ENCODE results near the gene CDH15.
"Not testable (repeated sequence)": the region's sequence is repeated elsewhere in the genome, so short reads cannot be mapped to it uniquely, and the experiment has no call there.

- TF ChIP-seq, protein P1, sequence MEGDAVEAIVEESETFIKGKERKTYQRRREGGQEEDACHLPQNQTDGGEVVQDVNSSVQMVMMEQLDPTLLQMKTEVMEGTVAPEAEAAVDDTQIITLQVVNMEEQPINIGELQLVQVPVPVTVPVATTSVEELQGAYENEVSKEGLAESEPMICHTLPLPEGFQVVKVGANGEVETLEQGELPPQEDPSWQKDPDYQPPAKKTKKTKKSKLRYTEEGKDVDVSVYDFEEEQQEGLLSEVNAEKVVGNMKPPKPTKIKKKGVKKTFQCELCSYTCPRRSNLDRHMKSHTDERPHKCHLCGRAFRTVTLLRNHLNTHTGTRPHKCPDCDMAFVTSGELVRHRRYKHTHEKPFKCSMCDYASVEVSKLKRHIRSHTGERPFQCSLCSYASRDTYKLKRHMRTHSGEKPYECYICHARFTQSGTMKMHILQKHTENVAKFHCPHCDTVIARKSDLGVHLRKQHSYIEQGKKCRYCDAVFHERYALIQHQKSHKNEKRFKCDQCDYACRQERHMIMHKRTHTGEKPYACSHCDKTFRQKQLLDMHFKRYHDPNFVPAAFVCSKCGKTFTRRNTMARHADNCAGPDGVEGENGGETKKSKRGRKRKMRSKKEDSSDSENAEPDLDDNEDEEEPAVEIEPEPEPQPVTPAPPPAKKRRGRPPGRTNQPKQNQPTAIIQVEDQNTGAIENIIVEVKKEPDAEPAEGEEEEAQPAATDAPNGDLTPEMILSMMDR (IDR thresholded peaks at IDR 0.05), result not testable (repeated sequence)
- not testable (repeated sequence) for TF ChIP-seq EZH2 (IDR thresholded peaks at IDR 0.05; ENCODE audit: borderline replicate concordance, insufficient read depth, low read depth, low read length, poor library complexity, severe bottlenecking)
Measured at GRCh38 chr16:89192186-89192955, 20.8 kb downstream of the CDH15 start.
